ENCODE measurements around the gene GABRR1. TPM values are rescaled to one million over a fixed set of nuclear protein-coding genes. Genes with fewer than 3 reads are reported as not detected.

Gene GABRR1
- not detected in 5 replicates for total RNA-seq (2022; extraction: Qiagen RNA extraction)

DNA sequence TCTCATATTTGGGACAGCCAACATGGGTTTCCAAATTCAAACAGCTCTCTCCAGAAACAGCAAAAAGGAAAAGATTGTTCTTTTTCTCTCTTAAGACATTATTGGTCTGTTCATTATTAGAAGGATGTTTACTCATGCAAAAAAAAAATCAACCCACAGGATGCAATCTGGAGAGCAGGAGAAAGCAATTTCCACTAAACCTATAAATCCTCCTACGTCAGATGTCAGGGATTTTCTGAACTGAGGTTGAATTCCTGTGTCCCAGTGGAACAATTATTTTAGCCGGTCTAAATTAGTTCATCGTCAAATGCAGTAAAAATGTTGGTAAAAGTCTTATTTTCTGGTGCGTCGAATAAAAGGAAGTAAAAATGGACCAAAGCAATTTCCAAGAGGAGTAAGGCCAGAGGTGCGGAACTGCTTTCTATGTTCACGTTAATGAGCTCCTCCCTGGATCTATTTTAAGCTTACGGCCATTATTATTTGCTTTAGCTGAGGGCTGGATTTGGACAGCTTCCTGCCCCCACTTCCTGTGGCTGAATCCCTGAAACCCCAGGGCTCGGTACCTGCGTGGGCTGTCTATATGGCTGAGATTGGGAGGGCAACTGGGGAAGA, at the start of gene GABRR1:
Gene GABRR1 (minus strand): TSS at position 60 of the 612 bp plus-strand sequence. CDS start 36 bp downstream, at position 24.

DNA sequence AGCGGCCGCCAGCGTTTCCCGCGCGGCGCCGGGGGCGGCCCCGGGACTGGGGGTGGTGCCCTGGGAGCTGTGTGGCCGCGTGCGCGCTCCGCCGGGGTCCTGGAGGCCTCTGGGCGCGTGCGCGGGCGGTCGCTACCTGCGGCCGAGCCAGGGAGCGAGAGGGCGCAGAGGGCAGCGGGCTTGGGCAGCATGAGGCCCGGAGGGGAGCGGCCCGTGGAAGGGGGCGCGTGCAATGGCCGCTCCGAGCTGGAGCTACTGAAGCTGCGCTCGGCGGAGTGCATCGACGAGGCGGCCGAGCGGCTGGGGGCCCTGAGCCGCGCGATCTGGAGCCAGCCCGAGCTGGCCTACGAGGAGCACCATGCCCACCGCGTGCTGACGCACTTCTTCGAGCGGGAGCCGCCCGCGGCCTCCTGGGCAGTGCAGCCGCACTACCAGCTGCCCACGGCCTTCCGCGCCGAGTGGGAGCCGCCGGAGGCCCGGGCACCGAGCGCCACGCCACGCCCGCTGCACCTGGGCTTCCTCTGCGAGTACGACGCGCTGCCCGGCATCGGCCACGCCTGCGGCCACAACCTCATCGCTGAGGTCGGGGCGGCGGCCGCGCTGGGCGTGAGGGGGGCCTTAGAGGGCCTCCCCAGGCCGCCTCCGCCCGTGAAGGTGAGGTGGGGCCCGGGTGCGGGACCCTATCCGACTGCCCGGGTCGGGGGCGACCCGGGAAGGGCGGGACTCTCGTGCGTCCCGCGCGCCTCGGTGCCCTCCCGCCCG, 71.0 kb downstream of the GABRR1 start, which contains the start of gene PM20D2:
Gene PM20D2 (plus strand): TSS at position 100 of the 762 bp plus-strand sequence. CDS start 90 bp downstream, at position 190.

Other genes starting within 250 kb of the GABRR1 start
- gene PNRC1, start 136.6 kb downstream of the GABRR1 start, total RNA-seq (2022; extraction: Qiagen RNA extraction) = 29.5 to 40.4 TPM (median 38.9 TPM) in 5 replicates
- 1.8 to 2.9 TPM (median 2.2 TPM) in 5 replicates for gene SRSF12, start 99.3 kb downstream of the GABRR1 start, total RNA-seq (2022; extraction: Qiagen RNA extraction)
- 11.1 to 15.9 TPM (median 13.9 TPM) in 5 replicates for gene PM20D2, start 71.3 kb downstream of the GABRR1 start, total RNA-seq (2022; extraction: Qiagen RNA extraction)
- 0.05 to 0.07 TPM in 2 of 5 replicates, not detected in the others for gene GABRR2, start 97.9 kb upstream of the GABRR1 start, total RNA-seq (2022; extraction: Qiagen RNA extraction)
- gene UBE2J1, start 135.4 kb upstream of the GABRR1 start, total RNA-seq (2022; extraction: Qiagen RNA extraction) = 14.2 to 16.8 TPM (median 16.0 TPM) in 5 replicates
- 3.6 to 5.6 TPM (median 4.5 TPM) in 5 replicates for gene RRAGD, start 194.9 kb upstream of the GABRR1 start, total RNA-seq (2022; extraction: Qiagen RNA extraction)
- gene ANKRD6, start 215.8 kb upstream of the GABRR1 start, total RNA-seq (2022; extraction: Qiagen RNA extraction) = 1.3 to 2.1 TPM (median 1.8 TPM) in 5 replicates